ENCODE measurements around the gene SMIM41.
A peak's percentile ranks its signal among the peaks of the same experiment; 100 is the strongest.

Gene SMIM41

DNA sequence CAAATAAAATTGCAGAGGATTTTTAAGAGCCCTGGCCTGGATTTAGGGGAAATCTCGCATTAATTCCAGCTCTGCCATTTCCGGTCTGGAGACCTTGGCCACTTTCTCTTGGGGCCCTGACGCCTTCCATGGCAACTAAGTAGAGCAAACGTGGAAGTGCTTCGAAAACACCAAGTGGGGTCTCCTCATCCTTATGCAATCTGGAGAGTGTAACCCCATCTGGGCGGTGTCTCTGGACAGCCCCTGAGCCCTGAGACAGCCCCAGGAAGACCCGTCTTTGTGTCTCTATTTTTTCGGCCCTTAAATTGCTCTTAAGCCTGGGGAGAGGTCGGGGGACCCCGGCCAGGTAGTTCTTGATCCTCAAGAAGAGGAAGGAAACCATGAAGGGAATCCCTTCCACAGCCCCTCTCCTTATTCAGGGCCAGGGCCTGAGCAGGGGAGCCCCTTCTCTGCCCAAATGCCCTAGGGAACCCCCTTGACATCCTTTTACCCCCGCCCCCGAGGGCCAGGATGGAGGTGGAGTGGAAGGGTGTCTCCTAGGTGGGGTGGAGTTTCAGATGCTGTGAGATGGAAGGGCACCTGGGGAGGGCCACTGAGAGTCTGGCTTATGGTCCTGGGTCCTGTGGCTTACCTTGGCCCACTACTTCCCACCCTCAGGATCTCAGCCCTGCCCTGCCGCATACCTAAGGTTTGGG, 45.9 kb upstream of the SMIM41 start:
- peak overlapping the region; percentile 69 for H3K9ac ChIP-seq (ENCODE audit: low read length)

DNA sequence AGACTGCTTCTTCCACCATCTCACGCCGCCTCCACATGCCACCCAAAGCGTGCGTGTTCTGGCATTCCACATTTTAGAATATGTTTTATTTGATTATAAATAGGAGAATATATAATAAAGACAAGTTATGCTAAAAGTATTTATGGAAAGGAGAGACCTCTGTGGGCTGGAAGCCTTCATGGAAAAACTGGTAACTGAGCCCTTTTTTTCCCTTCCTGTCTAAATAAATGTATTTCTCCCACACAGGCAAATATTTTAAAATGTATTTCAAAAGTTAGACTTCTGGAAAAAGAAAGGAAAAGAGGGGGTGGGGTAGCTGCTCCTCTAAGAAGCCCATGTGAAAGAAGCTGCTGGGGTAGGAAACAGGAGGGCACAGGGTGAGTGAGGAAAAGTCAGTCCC, 44.3 kb upstream of the SMIM41 start:
- no peak for DNase-seq
- H4K20me1 ChIP-seq (ENCODE audit: insufficient read depth, low read length): no peaks in the 10 kb centered on the region
- no peak overlapping the region for H3K4me3 ChIP-seq (ENCODE audit: low read length)
- H3K4me2 ChIP-seq (ENCODE audit: low read depth, low read length): no peak overlapping the region
- peaks cover 13% of the 10 kb centered on the region for H3K4me1 ChIP-seq (ENCODE audit: low read length)
- no peak overlapping the region for H2AFZ ChIP-seq (ENCODE audit: low read length)
- no peak overlapping the region for H3K9ac ChIP-seq (ENCODE audit: low read length)
- peaks cover 13% of the 10 kb centered on the region; the same call in 1 of the 2 replicates for H3K27me3 ChIP-seq (replicated peaks; ENCODE audit: insufficient read depth, low read length)
- TF ChIP-seq CTCF (IDR thresholded peaks at IDR 0.05; ENCODE audit: low read length): no peak
- no peak for TF ChIP-seq EZH2 (optimal IDR thresholded peaks at IDR 0.05; ENCODE audit: low read depth, low read length)
- no peak for TF ChIP-seq EZH2phosphoT487 (IDR thresholded peaks at IDR 0.05; ENCODE audit: low read length)
- no peak overlapping the region for H3K27ac ChIP-seq (ENCODE audit: low read length)
- peaks cover 34% of the 10 kb centered on the region for H3F3A ChIP-seq (ENCODE audit: insufficient read depth, low read length)
- H3K79me2 ChIP-seq (ENCODE audit: low read length): no peaks in the 10 kb centered on the region
- H3K9me2 ChIP-seq (replicated peaks; ENCODE audit: insufficient read depth, low read length): no peaks in the 10 kb centered on the region
- no peaks in the 10 kb centered on the region for H3K9me3 ChIP-seq (replicated peaks; ENCODE audit: insufficient read depth, low read length)
- H3K36me3 ChIP-seq (replicated peaks; ENCODE audit: insufficient read depth, low read length): no peaks in the 10 kb centered on the region

More for the DNA sequence above, 45.9 kb upstream of the SMIM41 start:
- H3K4me1 ChIP-seq (ENCODE audit: low read length): peaks cover 13% of the 10 kb centered on the region
- peaks cover 19% of the 10 kb centered on the region for H3K27me3 ChIP-seq (replicated peaks; ENCODE audit: insufficient read depth, low read length)
- H3K36me3 ChIP-seq (replicated peaks; ENCODE audit: insufficient read depth, low read length): no peaks in the 10 kb centered on the region
- no peak for TF ChIP-seq EZH2phosphoT487 (IDR thresholded peaks at IDR 0.05; ENCODE audit: low read length)
- no peak for TF ChIP-seq CTCF (IDR thresholded peaks at IDR 0.05; ENCODE audit: low read length)
- no peak for TF ChIP-seq EZH2 (optimal IDR thresholded peaks at IDR 0.05; ENCODE audit: low read depth, low read length)
- H3K27ac ChIP-seq (ENCODE audit: low read length): peak overlapping the region; percentile 21; the same call in 1 of the 2 replicates
- peak overlapping the region; percentile 78 for H3K4me2 ChIP-seq (ENCODE audit: low read depth, low read length)
- H3K79me2 ChIP-seq (ENCODE audit: low read length): no peaks in the 10 kb centered on the region
- no peaks in the 10 kb centered on the region for H4K20me1 ChIP-seq (ENCODE audit: insufficient read depth, low read length)
- DNase-seq: no peak
- H3K4me3 ChIP-seq (ENCODE audit: low read length): peak overlapping the region; percentile 54
- H3K9me2 ChIP-seq (replicated peaks; ENCODE audit: insufficient read depth, low read length): no peaks in the 10 kb centered on the region
- peak overlapping the region; percentile 10; the same call in 1 of the 2 replicates for H2AFZ ChIP-seq (ENCODE audit: low read length)
- H3F3A ChIP-seq (ENCODE audit: insufficient read depth, low read length): peaks cover 34% of the 10 kb centered on the region
- no peaks in the 10 kb centered on the region for H3K9me3 ChIP-seq (replicated peaks; ENCODE audit: insufficient read depth, low read length)

DNA sequence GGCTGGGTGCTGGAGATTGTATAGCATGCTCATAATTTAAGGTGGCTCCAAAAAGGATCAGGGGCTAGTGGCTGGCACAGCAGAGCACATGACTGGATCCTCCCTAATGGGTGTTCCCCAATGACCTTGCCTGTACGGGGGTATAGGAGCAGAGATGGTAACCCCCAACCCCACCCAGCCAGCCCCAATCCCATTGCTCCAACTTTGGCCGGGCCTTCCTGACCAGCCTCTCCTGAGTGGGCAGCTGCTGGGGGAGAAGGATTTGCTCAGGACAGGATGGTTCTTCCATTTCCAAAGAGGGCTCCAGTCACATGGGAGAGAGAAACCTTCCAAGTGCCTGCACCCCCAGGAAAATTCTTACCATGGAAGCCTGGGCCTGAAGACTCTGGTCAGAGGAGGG, 43.6 kb upstream of the SMIM41 start:
- Histone ChIP-seq H3F3A (ENCODE audit: insufficient read depth, low read length) (peaks cover 34% of the 10 kb centered on the region), H3K4me2 (ENCODE audit: low read depth, low read length) (no peak overlapping the region), H3K4me3 (ENCODE audit: low read length) (no peak overlapping the region), H3K36me3 (replicated peaks; ENCODE audit: insufficient read depth, low read length) (no peaks in the 10 kb centered on the region), H3K9me2 (replicated peaks; ENCODE audit: insufficient read depth, low read length) (no peaks in the 10 kb centered on the region), H4K20me1 (ENCODE audit: insufficient read depth, low read length) (no peaks in the 10 kb centered on the region), H3K9me3 (replicated peaks; ENCODE audit: insufficient read depth, low read length) (no peaks in the 10 kb centered on the region), H2AFZ (ENCODE audit: low read length) (no peak overlapping the region), H3K79me2 (ENCODE audit: low read length) (no peaks in the 10 kb centered on the region), H3K27ac (ENCODE audit: low read length) (peak overlapping the region; percentile 70; the same call in 1 of the 2 replicates), H3K9ac (ENCODE audit: low read length) (peak overlapping the region; percentile 62), H3K27me3 (replicated peaks; ENCODE audit: insufficient read depth, low read length) (peaks cover 13% of the 10 kb centered on the region; the same call in 1 of the 2 replicates), H3K4me1 (ENCODE audit: low read length) (peaks cover 13% of the 10 kb centered on the region)
- TF ChIP-seq EZH2 (optimal IDR thresholded peaks at IDR 0.05; ENCODE audit: low read depth, low read length): no peak
- no peak for TF ChIP-seq EZH2phosphoT487 (IDR thresholded peaks at IDR 0.05; ENCODE audit: low read length)
- no peak for TF ChIP-seq CTCF (IDR thresholded peaks at IDR 0.05; ENCODE audit: low read length)
- no peak for DNase-seq
